ENCODE results near the gene PRKCE.
"Not testable (repeated sequence)": the region's sequence is repeated elsewhere in the genome, so short reads cannot be mapped to it uniquely, and the experiment has no call there.

Gene PRKCE

DNA sequence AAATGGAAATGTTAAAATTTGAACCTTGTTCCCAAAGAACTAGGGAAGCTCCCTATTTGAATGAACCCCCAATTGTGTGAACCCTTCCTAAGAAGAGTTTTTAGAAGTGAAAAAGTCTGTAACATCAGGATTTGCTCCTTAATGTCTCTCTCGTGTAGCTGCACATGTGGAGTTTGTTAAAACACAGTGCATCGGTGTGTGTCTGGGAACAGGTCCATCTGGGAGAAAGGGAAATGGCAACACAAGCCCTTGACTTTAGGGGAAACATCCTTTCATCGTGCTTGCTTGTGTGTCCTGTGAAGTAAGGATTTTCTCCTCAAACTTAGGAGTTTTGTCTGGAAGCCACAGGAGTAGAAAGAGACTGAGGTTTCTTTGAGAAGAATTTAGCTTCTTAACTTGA, 203.9 kb downstream of the PRKCE start:
- no peak for DNase-seq (ENCODE audit: low read depth in 2 of 3, low spot score in 2 of 3)

GRCh38 chr2:45856391-45857274, 205.2 kb downstream of the PRKCE start:
- DNase-seq (ENCODE audit: low read depth in 2 of 3, low spot score in 2 of 3), result no peak

GRCh38 chr2:45857275-45857609, 205.8 kb downstream of the PRKCE start:
- no peak for DNase-seq (ENCODE audit: low read depth in 2 of 3, low spot score in 2 of 3)

GRCh38 chr2:45857867-45858520, 206.5 kb downstream of the PRKCE start:
- no peak for DNase-seq (ENCODE audit: low read depth in 2 of 3, low spot score in 2 of 3)

GRCh38 chr2:45858872-45859271, 207.4 kb downstream of the PRKCE start:
- not testable (repeated sequence) for DNase-seq (ENCODE audit: low read depth in 2 of 3, low spot score in 2 of 3)

- no peak for DNase-seq (ENCODE audit: low read depth in 2 of 3, low spot score in 2 of 3)
Observed at GRCh38 chr2:45859682-45860081, 208.2 kb downstream of the PRKCE start.

GRCh38 chr2:45860136-45861121, 209.0 kb downstream of the PRKCE start:
- no peak for DNase-seq (ENCODE audit: low read depth in 2 of 3, low spot score in 2 of 3)

DNA sequence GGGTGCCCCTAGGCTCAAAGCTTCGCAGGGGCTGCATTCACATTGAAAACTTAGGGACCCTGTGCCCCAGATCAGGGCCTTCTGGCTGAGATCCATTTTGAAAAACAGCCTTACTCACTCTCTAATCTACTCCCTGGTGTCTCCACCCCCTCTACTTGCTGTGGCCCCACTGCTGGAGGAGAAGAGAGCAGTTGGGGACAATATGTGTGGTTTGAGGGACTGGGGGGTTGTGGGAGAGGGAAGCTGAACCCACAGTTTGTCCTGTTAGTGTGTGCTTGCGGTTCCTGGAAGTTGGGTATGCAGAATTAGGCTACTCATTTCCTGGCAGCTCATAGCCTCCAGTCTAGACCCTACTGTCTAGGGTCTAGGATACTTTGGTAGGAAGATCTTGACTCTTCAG, 211.4 kb downstream of the PRKCE start:
- no peak for DNase-seq (ENCODE audit: low read depth in 2 of 3, low spot score in 2 of 3)

DNA sequence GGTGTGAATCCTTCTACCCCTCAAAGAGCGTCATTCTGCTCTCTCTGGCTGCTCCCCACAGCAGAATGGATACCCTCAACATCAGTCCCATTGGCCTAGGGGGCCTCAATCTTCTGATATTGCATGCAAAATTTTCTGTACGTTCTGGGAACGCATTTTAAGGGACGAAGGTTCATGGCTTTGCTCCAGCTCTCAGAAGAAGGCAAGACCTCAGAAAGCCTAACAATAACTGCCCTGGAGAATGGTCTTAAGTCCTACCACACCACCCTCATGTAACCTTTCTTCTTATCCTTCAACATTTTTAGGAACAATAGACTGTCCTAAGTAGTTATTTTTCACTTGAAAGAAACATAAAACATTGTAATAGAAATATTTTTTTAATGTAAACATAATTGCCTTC, 212.6 kb downstream of the PRKCE start:
- DNase-seq (ENCODE audit: low read depth in 2 of 3, low spot score in 2 of 3), result no peak

GRCh38 chr2:45867349-45867748, 215.9 kb downstream of the PRKCE start:
- DNase-seq (ENCODE audit: low read depth in 2 of 3, low spot score in 2 of 3), result no peak

DNA sequence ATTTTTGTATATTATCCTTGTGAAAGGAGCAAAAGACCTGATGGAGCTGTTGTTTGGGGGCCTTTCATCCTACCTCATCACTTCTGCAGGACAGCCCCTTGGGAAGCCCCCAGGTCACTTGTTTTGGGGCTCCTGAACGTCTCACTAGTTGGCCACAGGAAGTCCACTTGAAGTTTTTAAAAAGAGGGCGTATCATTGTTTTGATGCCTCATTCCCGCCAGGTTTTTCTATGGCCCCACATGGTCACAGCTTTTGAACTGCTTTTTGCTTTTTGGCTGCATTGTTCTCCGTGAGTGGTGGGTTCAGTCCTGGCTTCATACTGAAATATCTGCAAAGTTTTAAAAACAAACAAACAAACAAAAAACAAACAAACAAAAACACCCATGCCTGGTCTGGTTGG, 216.3 kb downstream of the PRKCE start:
- no peak for DNase-seq (ENCODE audit: low read depth in 2 of 3, low spot score in 2 of 3)

DNA sequence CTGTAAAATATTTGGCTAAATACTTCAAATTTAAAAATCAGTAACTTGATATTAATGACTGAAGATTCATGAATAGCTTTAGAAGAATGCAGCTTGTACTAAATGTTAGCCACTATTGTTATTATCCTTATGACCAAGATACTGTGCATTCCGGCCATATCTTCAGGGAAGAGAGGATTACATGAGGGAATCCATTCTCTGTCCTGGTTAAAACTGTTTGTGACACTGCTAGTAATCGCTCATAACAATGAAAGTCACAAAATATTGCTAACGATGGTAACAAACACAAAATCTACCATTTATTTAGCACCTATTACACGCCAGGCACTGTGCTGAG, 217.7 kb downstream of the PRKCE start:
- DNase-seq (ENCODE audit: low read depth in 2 of 3, low spot score in 2 of 3), result no peak

DNA sequence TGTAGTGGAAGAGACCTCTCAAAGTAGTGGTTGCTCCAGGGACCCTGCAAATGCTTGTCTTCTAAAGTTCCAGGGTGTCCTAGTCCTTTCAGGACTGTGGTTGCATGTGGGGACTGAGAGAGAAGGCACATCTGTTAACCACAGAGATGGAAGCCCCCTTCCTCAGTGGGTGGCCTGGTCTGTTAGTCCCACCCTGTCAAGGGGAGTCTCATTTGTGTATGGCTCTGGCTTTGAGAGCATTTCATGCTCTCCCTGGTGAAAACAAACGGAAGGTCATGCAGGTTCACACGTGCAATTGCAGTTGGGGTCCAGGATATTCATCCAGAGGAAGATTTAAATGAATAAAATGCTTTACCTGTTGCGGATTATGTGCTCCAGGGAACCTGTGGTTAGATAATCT, 219.6 kb downstream of the PRKCE start:
- no peak for DNase-seq (ENCODE audit: low read depth in 2 of 3, low spot score in 2 of 3)

GRCh38 chr2:45871541-45871940, 220.1 kb downstream of the PRKCE start:
- DNase-seq (ENCODE audit: low read depth in 2 of 3, low spot score in 2 of 3), result no peak

- no peak for DNase-seq (ENCODE audit: low read depth in 2 of 3, low spot score in 2 of 3)
Observed at GRCh38 chr2:45872211-45872610, 220.7 kb downstream of the PRKCE start.

GRCh38 chr2:45874344-45874743, 222.9 kb downstream of the PRKCE start:
- DNase-seq (ENCODE audit: low read depth in 2 of 3, low spot score in 2 of 3), result no peak

DNA sequence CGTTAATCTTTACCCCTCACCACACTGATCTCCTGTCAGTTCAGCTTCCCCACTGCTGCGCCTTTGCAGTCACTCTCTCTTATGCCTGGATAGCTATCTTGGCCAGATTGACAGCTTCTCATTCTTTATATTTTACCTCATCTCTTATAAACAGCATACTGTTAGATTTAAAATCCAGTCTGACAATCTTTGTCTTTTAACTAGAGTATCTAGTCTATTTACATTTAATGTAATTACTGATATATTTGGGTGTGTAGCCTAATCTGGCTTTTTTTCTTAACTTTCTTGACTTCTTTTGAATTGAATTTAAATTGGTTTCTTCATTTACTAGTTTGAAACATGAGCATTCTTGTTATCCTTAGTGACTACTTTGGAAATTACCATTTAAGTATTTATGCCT, 225.1 kb downstream of the PRKCE start:
- DNase-seq (ENCODE audit: low read depth in 2 of 3, low spot score in 2 of 3), result no peak

DNA sequence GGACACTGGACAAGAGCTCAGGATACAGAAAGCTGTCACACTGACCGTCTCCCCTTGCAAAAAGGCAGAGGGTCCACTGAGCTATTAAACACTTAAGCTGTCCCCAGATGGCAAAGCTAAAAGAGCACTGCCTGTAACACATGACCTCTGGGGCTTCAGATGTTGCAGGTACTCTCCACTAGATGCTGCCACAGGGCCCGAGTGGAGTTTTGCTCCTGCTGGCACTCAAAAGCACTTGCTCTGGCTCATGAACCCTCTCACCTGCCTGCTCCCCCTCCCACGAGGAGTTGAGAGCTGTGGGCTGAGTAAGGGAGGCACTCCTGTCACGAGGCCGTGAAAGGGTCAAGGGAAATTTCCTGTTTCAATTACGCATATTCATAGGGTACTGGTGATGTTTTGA, 227.9 kb downstream of the PRKCE start:
- no peak for DNase-seq (ENCODE audit: low read depth in 2 of 3, low spot score in 2 of 3)

- no peak for DNase-seq (ENCODE audit: low read depth in 2 of 3, low spot score in 2 of 3)
Observed at GRCh38 chr2:45879936-45880335, 228.5 kb downstream of the PRKCE start.

- no peak for DNase-seq (ENCODE audit: low read depth in 2 of 3, low spot score in 2 of 3)
Observed at GRCh38 chr2:45881970-45882581, 230.6 kb downstream of the PRKCE start.
